Lower lobe of right lung (tissue), 2 donors: ENCODE measurements around the gene KIF2A. TPM values are rescaled to one million over a fixed set of nuclear protein-coding genes. Genes with fewer than 3 reads are reported as not detected.

Source experiments
- ATAC-seq, 2 donors: fragments of 200-7000 bp; cut with Tn5 transposase; one replicate each; pipeline ENCODE4 v1.9.1; 2020 to 2022; ENCODE audit warnings: mild to moderate bottlenecking in 2 of 2, moderate library complexity in 2 of 2
- DNase-seq: peaks from one replicate; pipeline ENCODE4 v3.0.0-alpha.2; 2020
- H3K27ac ChIP-seq: fragments of 200-600 bp; one replicate; pipeline ENCODE4 v1.8.0; 2022
- H3K27me3 ChIP-seq: fragments of 200-600 bp; one replicate; pipeline ENCODE4 v1.8.0; 2022; ENCODE audit warnings: low read depth
- H3K36me3 ChIP-seq: fragments of 200-600 bp; one replicate; pipeline ENCODE4 v1.8.0; 2022; ENCODE audit warnings: mild to moderate bottlenecking
- H3K4me1 ChIP-seq: fragments of 200-600 bp; one replicate; pipeline ENCODE4 v1.8.0; 2022
- H3K4me3 ChIP-seq: fragments of 200-600 bp; one replicate; pipeline ENCODE4 v1.8.0; 2022; ENCODE audit warnings: mild to moderate bottlenecking
- H3K9me3 ChIP-seq: fragments of 200-600 bp; one replicate; pipeline ENCODE4 v1.8.0; 2022
- intact Hi-C: fragments of 100-400 bp; cut with DNase I; formaldehyde crosslinking; loops from one replicate; pipeline ENCODE4 v1.11.0; 2022
- total RNA-seq: library from RNA; stranded (reverse); fragmentation: NEBNext Ultra II Directional; extraction: Animal tissue kit (Norgen Biotek cat#: 25700); gene quantifications from one replicate; pipeline ENCODE4 v1.2.1, GENCODE V29; 2021
- TF ChIP-seq, protein P1 (sequence below): fragments of 200-600 bp; IDR thresholded peaks from one replicate; pipeline ENCODE4 v1.8.0; 2022; ENCODE audit warnings: antibody characterized with exemption, mild to moderate bottlenecking
- donor health status: DM: no; HTN: yes; CAD: no; lungs with severe emphysema.

KIF2A gene
- total RNA-seq, 1 donor from 2014 or later = 23.5 TPM

DNA sequence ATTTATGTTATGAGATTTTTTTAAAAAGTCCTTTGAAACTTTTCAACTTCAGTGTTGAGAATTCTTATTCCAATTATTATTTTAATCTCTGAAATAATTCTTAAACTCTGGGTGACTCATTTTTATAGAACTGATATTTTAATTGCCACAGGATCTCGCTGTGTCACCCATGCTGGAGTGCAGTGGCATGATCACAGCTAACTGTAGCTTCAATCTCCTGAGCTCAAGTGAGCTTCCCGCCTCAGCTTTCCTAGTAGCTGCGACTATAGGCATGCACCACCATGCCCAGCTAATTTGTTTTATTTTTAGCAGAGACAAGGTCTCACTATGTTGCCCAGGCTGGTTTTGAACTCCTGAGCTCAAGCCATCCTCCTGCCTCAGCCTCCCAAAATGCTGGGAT, 56.7 kb downstream of the KIF2A start:
- Histone ChIP-seq H3K36me3 (peaks cover 70% of the 10 kb centered on the region), H3K9me3 (no peaks in the 10 kb centered on the region)
- intact Hi-C loops = no loop called here

GRCh38 chr5:62369039-62369438, 63.0 kb downstream of the KIF2A start:
- ATAC-seq (no peak), DNase-seq (no peak)
- Histone ChIP-seq H3K27ac (no peak overlapping the region), H3K36me3 (peaks cover 48% of the 10 kb centered on the region), H3K4me1 (no peaks in the 10 kb centered on the region), H3K9me3 (no peaks in the 10 kb centered on the region), H3K27me3 (no peaks in the 10 kb centered on the region), H3K4me3 (no peak overlapping the region)
- TF ChIP-seq, protein P1, sequence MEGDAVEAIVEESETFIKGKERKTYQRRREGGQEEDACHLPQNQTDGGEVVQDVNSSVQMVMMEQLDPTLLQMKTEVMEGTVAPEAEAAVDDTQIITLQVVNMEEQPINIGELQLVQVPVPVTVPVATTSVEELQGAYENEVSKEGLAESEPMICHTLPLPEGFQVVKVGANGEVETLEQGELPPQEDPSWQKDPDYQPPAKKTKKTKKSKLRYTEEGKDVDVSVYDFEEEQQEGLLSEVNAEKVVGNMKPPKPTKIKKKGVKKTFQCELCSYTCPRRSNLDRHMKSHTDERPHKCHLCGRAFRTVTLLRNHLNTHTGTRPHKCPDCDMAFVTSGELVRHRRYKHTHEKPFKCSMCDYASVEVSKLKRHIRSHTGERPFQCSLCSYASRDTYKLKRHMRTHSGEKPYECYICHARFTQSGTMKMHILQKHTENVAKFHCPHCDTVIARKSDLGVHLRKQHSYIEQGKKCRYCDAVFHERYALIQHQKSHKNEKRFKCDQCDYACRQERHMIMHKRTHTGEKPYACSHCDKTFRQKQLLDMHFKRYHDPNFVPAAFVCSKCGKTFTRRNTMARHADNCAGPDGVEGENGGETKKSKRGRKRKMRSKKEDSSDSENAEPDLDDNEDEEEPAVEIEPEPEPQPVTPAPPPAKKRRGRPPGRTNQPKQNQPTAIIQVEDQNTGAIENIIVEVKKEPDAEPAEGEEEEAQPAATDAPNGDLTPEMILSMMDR = no peak
- intact Hi-C loops = no loop called here

More for the DNA sequence above, 56.7 kb downstream of the KIF2A start:
- Histone ChIP-seq H3K27me3 (no peaks in the 10 kb centered on the region), H3K4me3 (no peak overlapping the region), H3K4me1 (no peaks in the 10 kb centered on the region), H3K27ac (no peak overlapping the region)
- ATAC-seq = no peak
- TF ChIP-seq, protein P1 = no peak
- no peak for DNase-seq

GRCh38 chr5:62371409-62371808, 65.4 kb downstream of the KIF2A start:
- no peak overlapping the region for H3K4me3 ChIP-seq
- H3K36me3 ChIP-seq = peaks cover 48% of the 10 kb centered on the region
- no peaks in the 10 kb centered on the region for H3K27me3 ChIP-seq
- no peak overlapping the region for H3K27ac ChIP-seq
- H3K9me3 ChIP-seq = no peaks in the 10 kb centered on the region
- no peaks in the 10 kb centered on the region for H3K4me1 ChIP-seq
- intact Hi-C loops = no loop called here
- TF ChIP-seq, protein P1 = no peak
- DNase-seq (no peak), ATAC-seq (no peak)

GRCh38 chr5:62372600-62372999, 66.6 kb downstream of the KIF2A start:
- H3K36me3 ChIP-seq = peaks cover 48% of the 10 kb centered on the region
- no peaks in the 10 kb centered on the region for H3K9me3 ChIP-seq
- no peaks in the 10 kb centered on the region for H3K4me1 ChIP-seq
- H3K27me3 ChIP-seq = no peaks in the 10 kb centered on the region
- DNase-seq (no peak), ATAC-seq (no peak)
- intact Hi-C loops = no loop called here
- H3K27ac ChIP-seq = no peak overlapping the region
- TF ChIP-seq, protein P1 = no peak
- no peak overlapping the region for H3K4me3 ChIP-seq

DNA sequence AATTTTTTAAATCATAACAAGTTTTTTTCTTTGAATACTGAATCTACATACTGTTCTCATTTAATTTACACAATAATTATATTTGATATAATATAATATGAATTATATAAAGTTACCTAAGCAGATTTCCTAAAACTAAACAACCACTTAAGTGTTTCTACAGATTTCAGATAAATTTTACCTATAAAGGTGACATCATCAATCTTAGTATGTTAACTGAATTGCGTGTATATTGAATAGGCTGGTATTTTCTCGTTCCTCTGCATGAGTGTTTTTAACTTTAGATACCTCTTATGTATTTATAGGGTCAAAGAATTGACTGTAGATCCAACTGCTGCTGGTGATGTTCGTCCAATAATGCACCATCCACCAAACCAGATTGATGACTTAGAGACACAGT, 67.4 kb downstream of the KIF2A start:
- Histone ChIP-seq H3K27me3 (no peaks in the 10 kb centered on the region), H3K4me3 (no peak overlapping the region), H3K4me1 (no peaks in the 10 kb centered on the region), H3K9me3 (no peaks in the 10 kb centered on the region), H3K27ac (no peak overlapping the region), H3K36me3 (peaks cover 51% of the 10 kb centered on the region)
- no peak for ATAC-seq
- TF ChIP-seq, protein P1 = no peak
- DNase-seq = no peak
- intact Hi-C loops = no loop called here

- Histone ChIP-seq H3K27ac (no peak overlapping the region), H3K4me1 (no peaks in the 10 kb centered on the region), H3K9me3 (no peaks in the 10 kb centered on the region), H3K27me3 (no peaks in the 10 kb centered on the region), H3K4me3 (no peak overlapping the region), H3K36me3 (peaks cover 56% of the 10 kb centered on the region)
- DNase-seq (no peak), ATAC-seq (no peak)
- intact Hi-C loops = no loop called here
- TF ChIP-seq, protein P1 = no peak
Observed at GRCh38 chr5:62374090-62374489, 68.1 kb downstream of the KIF2A start.
